AG09309 (cell line): ENCODE data around the gene MIGA1.
A peak's percentile ranks its signal among the peaks of the same experiment; 100 is the strongest.
"Not testable (repeated sequence)": the region's sequence is repeated elsewhere in the genome, so short reads cannot be mapped to it uniquely, and the experiment has no call there.

Experiments used
- DNase-seq: peaks from one replicate; pipeline ENCODE4 v3.0.0-alpha.2; 2010; ENCODE audit warnings: low read depth
- H3K4me3 ChIP-seq: 2 replicates; pipeline ENCODE4 v1.5.1; 2011; ENCODE audit warnings: mild to moderate bottlenecking, low read depth, low read length, moderate library complexity; ENCODE audit not compliant: control insufficient read depth
- TF ChIP-seq, protein P1 (sequence below): IDR thresholded peaks from 2 replicates; pipeline ENCODE4 v1.5.1; 2011; ENCODE audit warnings: mild to moderate bottlenecking, low read depth, low read length, inconsistent platforms; ENCODE audit not compliant: insufficient read depth, control insufficient read depth; ENCODE audit errors: missing control alignments

The MIGA1 gene

GRCh38 chr1:77825131-77825709, 45.8 kb downstream of the MIGA1 start:
- no peak overlapping the region for H3K4me3 ChIP-seq
- TF ChIP-seq, protein P1, sequence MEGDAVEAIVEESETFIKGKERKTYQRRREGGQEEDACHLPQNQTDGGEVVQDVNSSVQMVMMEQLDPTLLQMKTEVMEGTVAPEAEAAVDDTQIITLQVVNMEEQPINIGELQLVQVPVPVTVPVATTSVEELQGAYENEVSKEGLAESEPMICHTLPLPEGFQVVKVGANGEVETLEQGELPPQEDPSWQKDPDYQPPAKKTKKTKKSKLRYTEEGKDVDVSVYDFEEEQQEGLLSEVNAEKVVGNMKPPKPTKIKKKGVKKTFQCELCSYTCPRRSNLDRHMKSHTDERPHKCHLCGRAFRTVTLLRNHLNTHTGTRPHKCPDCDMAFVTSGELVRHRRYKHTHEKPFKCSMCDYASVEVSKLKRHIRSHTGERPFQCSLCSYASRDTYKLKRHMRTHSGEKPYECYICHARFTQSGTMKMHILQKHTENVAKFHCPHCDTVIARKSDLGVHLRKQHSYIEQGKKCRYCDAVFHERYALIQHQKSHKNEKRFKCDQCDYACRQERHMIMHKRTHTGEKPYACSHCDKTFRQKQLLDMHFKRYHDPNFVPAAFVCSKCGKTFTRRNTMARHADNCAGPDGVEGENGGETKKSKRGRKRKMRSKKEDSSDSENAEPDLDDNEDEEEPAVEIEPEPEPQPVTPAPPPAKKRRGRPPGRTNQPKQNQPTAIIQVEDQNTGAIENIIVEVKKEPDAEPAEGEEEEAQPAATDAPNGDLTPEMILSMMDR: peak; percentile 34
- peak; percentile 70 for DNase-seq

DNA sequence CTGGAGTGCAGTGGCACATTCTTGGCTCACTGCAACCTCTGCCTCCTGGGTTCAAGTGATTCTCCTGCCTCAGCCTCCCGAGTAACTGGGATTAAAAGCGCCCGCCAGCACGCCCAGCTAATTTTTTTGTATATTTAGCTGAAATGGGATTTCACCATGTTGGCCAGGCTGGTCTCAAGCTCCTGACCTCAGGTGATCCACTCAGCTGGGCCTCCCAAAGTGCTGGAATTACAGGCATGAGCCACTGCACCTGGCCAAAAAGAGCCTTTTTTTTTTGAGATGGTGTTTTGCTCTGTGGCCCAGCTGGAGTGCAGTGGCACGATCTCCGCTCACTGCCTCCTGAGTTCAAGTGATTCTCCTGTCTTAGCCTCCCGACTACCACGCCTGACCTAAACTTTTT, 47.4 kb downstream of the MIGA1 start:
- not testable (repeated sequence) for DNase-seq, H3K4me3 ChIP-seq

- no peak overlapping the region for H3K4me3 ChIP-seq
- no peak for DNase-seq
- TF ChIP-seq, protein P1: no peak
These were observed 48.6 kb downstream of the MIGA1 start for GRCh38 chr1:77828098-77828497.

DNA sequence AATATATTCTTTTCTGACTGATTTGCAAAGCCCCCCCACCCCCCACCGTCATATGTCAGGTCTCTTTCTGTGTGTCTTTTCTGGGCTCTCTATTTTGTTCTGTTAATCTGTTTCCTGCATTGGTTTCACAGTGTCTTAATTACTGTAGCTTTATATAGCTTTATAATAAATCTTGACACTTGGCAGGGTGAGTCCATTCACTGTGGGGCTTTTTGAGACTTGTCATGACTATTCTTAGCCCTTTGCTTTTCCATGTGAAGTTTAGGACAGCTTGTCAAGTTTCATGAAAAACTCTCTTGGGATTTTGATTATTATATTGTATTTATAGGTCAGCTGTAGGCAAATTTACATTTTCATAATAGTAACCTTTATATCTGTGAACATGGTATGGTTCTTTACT, 50.4 kb downstream of the MIGA1 start:
- TF ChIP-seq, protein P1: no peak
- no peak overlapping the region for H3K4me3 ChIP-seq
- DNase-seq: no peak

DNA sequence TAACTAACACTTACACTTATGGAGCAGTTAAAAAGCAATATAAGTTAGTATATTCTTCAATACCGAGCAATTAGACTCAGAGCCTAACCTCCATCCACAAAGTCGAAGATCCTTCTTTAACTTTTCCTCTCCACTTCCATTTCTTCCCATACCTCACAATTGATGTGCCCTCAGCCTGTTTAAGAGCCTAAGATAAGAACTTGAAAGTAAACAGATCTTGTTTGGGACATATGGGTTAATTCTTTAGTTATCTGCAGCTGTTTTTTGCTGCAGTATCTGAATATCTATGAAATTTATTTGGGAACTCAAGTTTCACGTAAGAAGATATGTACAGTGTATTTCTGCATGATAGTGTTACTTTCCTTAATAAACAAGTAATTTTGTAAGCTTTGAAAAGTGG, 51.5 kb downstream of the MIGA1 start:
- no peak for DNase-seq
- TF ChIP-seq, protein P1: no peak
- H3K4me3 ChIP-seq: no peak overlapping the region

- TF ChIP-seq, protein P1: no peak
- DNase-seq: no peak
- no peak overlapping the region for H3K4me3 ChIP-seq
These were observed 52.1 kb downstream of the MIGA1 start for GRCh38 chr1:77831566-77831965.

DNA sequence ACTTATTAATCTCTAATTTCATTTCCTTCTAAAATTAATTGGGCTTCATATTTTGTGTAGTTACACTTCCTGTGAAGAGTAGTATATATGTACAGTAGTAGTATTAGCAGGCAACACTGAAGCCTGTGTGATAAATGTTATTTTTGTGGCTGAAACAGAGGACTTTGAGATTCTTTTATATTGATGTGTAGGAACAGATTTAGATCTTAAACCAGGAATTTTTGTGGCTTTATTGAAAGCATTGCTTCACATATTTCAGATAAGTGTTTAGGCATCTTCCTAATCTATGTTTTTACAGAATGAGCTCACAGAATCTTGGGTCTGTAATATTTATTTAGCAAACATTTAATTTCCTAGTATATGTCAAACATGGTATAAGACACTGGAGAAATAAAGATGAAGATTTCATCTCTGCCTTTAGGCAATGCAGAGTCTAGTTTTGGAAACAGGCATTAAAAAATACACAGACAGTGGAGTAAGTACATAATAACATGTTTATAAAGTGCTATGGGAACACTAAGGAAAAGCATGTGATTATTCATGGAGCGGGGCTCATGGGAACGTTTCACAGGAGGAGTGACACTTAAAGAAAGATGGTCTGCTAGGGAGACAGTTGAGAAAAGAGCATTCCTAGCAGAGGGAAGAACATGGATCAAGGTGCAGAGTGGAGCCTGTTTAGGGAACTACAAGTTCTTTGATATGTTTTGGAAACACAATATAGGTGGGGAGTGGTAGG, 52.7 kb downstream of the MIGA1 start:
- no peak overlapping the region for H3K4me3 ChIP-seq
- TF ChIP-seq, protein P1: no peak
- DNase-seq: no peak
